GM12892 (cell line): ENCODE measurements around the gene ZC3HAV1.

Experiments
- POLR2A ChIP-seq: IDR thresholded peaks from 2 replicates; pipeline ENCODE4 v1.6.1; 2011; ENCODE audit warnings: low read depth, low read length, control low read depth
- POLR2AphosphoS5 ChIP-seq: IDR thresholded peaks from 2 replicates; pipeline ENCODE4 v1.6.1; 2011; ENCODE audit warnings: low read depth, low read length, control low read depth
- TAF1 ChIP-seq: IDR thresholded peaks from 2 replicates; pipeline ENCODE4 v1.6.1; 2011; ENCODE audit warnings: low read depth, mild to moderate bottlenecking, control low read depth, low read length, borderline replicate concordance

DNA sequence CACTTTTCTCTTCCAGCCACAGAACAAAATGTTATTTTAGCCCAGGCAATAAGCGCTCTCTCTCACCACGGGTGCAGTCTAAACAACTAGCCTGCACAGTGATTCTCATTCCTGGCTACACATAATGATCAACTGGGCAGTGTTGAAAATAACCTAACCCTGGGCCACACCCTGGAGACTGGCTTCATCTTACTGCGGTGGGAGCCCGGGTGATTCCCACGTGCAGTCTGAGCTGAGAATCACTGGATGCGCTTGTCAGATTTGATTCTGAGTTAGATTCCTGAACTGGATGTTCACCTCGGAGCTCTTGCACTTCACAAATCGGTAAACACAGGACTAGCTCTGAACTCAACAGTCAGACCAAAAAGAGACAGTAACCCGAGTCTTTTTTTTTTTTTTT is 14.9 kb downstream of the ZC3HAV1 start:
- TF ChIP-seq TAF1, result no peak
- TF ChIP-seq POLR2A, result no peak
- no peak for TF ChIP-seq POLR2AphosphoS5
